Measurements from ENCODE around the gene BCLAF1.

DNA sequence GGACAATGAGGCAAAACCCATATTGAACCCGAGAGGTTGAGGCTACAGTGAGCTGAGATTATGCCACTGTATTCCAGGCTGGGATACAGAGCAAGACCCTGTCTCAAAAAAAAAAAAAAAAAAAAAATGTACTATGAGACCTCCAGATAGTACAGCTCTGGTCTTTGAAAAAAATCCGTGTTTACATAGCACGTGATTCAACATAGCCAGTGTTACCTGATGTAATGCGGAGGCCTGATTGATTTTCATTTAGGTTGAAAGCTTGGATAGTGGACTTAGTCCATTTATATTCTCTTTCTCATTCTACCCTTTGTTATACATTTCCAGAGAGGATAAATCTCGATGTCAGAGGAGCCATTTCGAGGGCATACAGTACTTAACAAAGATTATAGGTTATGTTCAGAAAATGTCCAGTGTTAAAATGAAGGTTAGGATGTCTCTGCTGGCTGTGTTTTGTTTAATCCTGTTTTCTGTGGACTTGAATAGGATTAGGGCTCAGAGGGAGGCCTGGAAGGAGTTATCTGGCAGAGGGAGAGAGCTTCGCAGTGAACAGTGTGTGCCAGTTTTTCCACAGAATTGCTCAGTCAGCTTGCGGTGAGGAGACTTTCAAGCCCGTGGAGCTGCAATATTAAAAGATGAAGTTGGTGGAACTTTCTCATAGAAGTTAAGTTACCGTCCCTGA is 33.9 kb upstream of the BCLAF1 start:
- TF ChIP-seq CTCF (IDR thresholded peaks at IDR 0.05) (no peak), POLR2A (IDR thresholded peaks at IDR 0.05) (no peak)

Data from ovary (tissue), 3 donors.